Measurements from ENCODE around the gene CKS1B.

The CKS1B gene

DNA sequence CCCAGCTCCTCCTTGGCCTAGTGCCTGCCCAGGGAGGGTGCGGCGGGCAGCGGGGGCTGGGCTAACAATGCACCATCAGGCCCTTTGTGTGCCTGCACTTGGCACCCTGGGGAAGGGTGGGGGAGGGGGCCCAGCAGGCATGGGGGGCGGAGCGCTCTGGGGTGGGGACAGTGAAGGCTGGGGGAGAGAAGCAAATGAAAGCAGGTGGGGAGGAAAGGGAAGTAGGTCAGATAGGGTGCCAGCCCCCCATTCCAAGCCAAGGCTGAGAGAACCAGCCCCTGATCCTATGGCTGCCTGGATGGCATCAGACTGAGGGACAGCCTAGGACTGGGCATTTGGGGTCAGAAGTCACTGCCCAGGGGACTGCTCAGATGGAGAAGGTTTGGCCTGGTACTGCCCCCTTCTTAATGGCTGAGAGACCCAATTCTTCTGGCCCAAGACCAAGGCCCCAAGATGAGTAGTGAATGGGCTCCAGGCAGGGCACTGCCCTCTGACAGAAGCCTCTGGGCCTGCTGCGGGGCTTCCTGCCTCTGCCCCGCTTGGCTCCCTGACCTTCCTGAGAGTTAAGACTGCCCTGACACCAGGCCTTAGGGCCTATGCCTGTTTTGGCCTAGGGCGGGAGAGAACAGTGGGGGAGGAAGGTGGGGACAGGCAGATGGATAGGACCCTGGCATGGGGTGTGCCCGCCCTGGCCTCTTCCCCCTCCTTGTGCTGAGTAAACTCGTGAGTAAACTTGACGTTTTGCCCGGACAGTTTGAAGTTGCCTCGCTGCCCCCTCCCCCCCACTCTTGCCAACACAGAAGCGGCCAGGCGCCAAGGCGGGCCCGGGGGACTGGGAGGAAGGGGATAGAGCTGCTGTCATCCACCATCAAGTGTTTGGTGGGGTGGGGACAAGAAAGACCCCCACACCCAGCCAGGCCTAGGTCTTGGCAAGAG, 30.9 kb downstream of the CKS1B start:
- Histone ChIP-seq H3K27me3 (ENCODE audit: insufficient read depth, poor library complexity, severe bottlenecking) (no peaks in the 10 kb centered on the region), H3K27ac (replicated peaks) (peak overlapping the region; percentile 94), H3K4me3 (replicated peaks; ENCODE audit: insufficient read depth, low read length) (peak overlapping the region; percentile 72)
- TF ChIP-seq, protein P1, sequence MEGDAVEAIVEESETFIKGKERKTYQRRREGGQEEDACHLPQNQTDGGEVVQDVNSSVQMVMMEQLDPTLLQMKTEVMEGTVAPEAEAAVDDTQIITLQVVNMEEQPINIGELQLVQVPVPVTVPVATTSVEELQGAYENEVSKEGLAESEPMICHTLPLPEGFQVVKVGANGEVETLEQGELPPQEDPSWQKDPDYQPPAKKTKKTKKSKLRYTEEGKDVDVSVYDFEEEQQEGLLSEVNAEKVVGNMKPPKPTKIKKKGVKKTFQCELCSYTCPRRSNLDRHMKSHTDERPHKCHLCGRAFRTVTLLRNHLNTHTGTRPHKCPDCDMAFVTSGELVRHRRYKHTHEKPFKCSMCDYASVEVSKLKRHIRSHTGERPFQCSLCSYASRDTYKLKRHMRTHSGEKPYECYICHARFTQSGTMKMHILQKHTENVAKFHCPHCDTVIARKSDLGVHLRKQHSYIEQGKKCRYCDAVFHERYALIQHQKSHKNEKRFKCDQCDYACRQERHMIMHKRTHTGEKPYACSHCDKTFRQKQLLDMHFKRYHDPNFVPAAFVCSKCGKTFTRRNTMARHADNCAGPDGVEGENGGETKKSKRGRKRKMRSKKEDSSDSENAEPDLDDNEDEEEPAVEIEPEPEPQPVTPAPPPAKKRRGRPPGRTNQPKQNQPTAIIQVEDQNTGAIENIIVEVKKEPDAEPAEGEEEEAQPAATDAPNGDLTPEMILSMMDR (IDR thresholded peaks at IDR 0.05; ENCODE audit: insufficient read depth, low read length): no peak
- no peak for TF ChIP-seq GABPA (IDR thresholded peaks at IDR 0.05; ENCODE audit: low read depth)
- no peak for TF ChIP-seq SPI1 (IDR thresholded peaks at IDR 0.05; ENCODE audit: borderline replicate concordance, low read depth)
- TF ChIP-seq, protein P2, sequence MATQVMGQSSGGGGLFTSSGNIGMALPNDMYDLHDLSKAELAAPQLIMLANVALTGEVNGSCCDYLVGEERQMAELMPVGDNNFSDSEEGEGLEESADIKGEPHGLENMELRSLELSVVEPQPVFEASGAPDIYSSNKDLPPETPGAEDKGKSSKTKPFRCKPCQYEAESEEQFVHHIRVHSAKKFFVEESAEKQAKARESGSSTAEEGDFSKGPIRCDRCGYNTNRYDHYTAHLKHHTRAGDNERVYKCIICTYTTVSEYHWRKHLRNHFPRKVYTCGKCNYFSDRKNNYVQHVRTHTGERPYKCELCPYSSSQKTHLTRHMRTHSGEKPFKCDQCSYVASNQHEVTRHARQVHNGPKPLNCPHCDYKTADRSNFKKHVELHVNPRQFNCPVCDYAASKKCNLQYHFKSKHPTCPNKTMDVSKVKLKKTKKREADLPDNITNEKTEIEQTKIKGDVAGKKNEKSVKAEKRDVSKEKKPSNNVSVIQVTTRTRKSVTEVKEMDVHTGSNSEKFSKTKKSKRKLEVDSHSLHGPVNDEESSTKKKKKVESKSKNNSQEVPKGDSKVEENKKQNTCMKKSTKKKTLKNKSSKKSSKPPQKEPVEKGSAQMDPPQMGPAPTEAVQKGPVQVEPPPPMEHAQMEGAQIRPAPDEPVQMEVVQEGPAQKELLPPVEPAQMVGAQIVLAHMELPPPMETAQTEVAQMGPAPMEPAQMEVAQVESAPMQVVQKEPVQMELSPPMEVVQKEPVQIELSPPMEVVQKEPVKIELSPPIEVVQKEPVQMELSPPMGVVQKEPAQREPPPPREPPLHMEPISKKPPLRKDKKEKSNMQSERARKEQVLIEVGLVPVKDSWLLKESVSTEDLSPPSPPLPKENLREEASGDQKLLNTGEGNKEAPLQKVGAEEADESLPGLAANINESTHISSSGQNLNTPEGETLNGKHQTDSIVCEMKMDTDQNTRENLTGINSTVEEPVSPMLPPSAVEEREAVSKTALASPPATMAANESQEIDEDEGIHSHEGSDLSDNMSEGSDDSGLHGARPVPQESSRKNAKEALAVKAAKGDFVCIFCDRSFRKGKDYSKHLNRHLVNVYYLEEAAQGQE (IDR thresholded peaks at IDR 0.05; ENCODE audit: insufficient replicate concordance, low read depth): no peak
- peak; percentile 76 to 81 for DNase-seq (ENCODE audit: low read depth in 1 of 2, low spot score in 1 of 2)

- Histone ChIP-seq H3K4me3 (replicated peaks; ENCODE audit: insufficient read depth, low read length) (no peak overlapping the region; the same call in none of the 2 replicates), H3K27me3 (ENCODE audit: insufficient read depth, poor library complexity, severe bottlenecking) (no peaks in the 10 kb centered on the region), H3K27ac (replicated peaks) (peak overlapping the region; percentile 94)
- peak; percentile 64 to 90 for DNase-seq (ENCODE audit: low read depth in 1 of 2, low spot score in 1 of 2)
- TF ChIP-seq SPI1 (IDR thresholded peaks at IDR 0.05; ENCODE audit: borderline replicate concordance, low read depth): peak; percentile 26; the same call in 1 of the 2 replicates
- TF ChIP-seq, protein P2 (IDR thresholded peaks at IDR 0.05; ENCODE audit: insufficient replicate concordance, low read depth): no peak
- TF ChIP-seq POLR2AphosphoS5 (IDR thresholded peaks at IDR 0.05; ENCODE audit: low read depth): peak; percentile 43; the same call in 1 of the 2 replicates
- TF ChIP-seq, protein P1 (IDR thresholded peaks at IDR 0.05; ENCODE audit: insufficient read depth, low read length): no peak
- TF ChIP-seq GABPA (IDR thresholded peaks at IDR 0.05; ENCODE audit: low read depth): no peak
Measured at GRCh38 chr1:155006601-155007101, 32.2 kb downstream of the CKS1B start.

DNA sequence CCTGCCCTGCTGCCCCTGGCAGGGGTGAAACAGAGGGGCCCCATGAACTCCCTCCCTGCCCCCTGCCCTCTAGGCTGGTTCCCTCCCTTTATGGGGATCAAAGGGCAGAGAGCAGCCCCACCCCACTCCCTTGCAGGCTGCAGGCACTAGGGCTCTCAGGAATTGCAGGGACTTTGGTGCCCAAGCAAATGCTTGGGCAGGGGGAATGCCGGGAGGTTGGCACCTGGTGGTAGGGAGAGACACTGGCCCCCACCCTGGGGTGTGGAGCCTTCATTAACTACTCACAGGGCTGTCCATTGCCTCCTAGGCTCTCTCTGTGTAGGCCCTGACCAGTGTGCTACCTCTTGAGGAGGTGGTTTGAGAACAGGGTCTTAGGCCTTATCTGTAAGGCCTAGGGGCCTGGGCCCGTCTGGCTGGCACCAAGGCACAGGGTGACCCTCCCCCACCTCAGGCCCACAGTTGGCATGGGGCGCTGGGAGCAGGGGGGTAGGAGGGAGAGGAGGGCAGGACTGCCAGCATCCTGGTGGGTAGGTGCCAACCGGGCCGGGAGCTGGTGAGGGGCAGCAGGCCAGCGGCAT, 32.9 kb downstream of the CKS1B start:
- H3K27me3 ChIP-seq (ENCODE audit: insufficient read depth, poor library complexity, severe bottlenecking): no peaks in the 10 kb centered on the region
- peak overlapping the region; percentile 76 for H3K4me3 ChIP-seq (replicated peaks; ENCODE audit: insufficient read depth, low read length)
- H3K27ac ChIP-seq (replicated peaks): peak overlapping the region; percentile 94
- TF ChIP-seq, protein P2 (IDR thresholded peaks at IDR 0.05; ENCODE audit: insufficient replicate concordance, low read depth): no peak
- TF ChIP-seq GABPA (IDR thresholded peaks at IDR 0.05; ENCODE audit: low read depth): no peak
- TF ChIP-seq SPI1 (IDR thresholded peaks at IDR 0.05; ENCODE audit: borderline replicate concordance, low read depth): no peak
- no peak for TF ChIP-seq POLR2AphosphoS5 (IDR thresholded peaks at IDR 0.05; ENCODE audit: low read depth)
- TF ChIP-seq, protein P1 (IDR thresholded peaks at IDR 0.05; ENCODE audit: insufficient read depth, low read length): no peak
- no peak for DNase-seq (ENCODE audit: low read depth in 1 of 2, low spot score in 1 of 2)

All from HL-60 (cell line).